ENCODE data around the gene NAA60. TPM values are rescaled to one million over a fixed set of nuclear protein-coding genes. Genes with fewer than 3 reads are reported as not detected.

The NAA60 gene
- polyA plus RNA-seq, 1 donor (not counting 4 experiments of a cell fraction or from before 2014, with no cell fraction given) = 30.3 TPM

DNA sequence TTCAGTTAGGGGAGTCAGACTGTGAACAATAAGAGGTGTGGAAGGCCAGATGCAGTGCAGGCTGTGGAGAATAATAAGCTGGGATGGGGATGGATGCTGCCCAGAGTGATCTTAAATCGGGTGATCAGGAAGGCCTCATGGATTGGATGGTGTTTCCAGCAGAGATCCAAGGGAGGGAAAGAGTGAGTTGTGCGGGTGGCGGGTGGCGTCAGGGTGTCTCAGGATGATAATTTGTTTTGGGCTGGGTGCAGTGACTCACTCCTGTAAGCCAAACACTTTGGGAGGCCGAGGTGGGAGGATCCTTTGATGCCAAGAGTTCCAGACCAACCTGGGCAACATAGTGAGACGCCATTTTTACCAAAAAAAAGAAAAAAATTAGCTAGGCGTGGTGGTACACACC, 65.3 kb downstream of the NAA60 start:
- H3K79me2 ChIP-seq (ENCODE audit: control insufficient read depth, insufficient read depth, low read length) = no peaks in the 10 kb centered on the region
- H4K20me1 ChIP-seq (ENCODE audit: control insufficient read depth, extremely low read depth, insufficient read depth, low read length) = peaks cover 4% of the 10 kb centered on the region
- no peaks in the 10 kb centered on the region for H3K27me3 ChIP-seq (ENCODE audit: control insufficient read depth, extremely low read depth, insufficient read depth, low read length)
- FAIRE-seq = no peak
- peaks cover 5 to 8% of the 10 kb centered on the region in 2 experiments for H3K36me3 ChIP-seq (ENCODE audit: control insufficient read depth in 2 of 2, extremely low read depth in 1 of 2, insufficient read depth in 2 of 2, low read length in 2 of 2)
- no peak overlapping the region for H2AFZ ChIP-seq (ENCODE audit: control insufficient read depth, low read length)
- H3K9ac ChIP-seq (ENCODE audit: control insufficient read depth, extremely low read depth, insufficient read depth, low read length) = no peak overlapping the region
- H3K4me2 ChIP-seq (ENCODE audit: control insufficient read depth, extremely low read depth, insufficient read depth, low read depth, low read length) = no peak overlapping the region
- dilution Hi-C loops (cut with MboI; ENCODE audit: extremely low pct_ligation_motif_present, low sequenced_read_pairs) = no loop called here
- H3K9me1 ChIP-seq (ENCODE audit: control insufficient read depth, extremely low read depth, insufficient read depth, low read length) = no peaks in the 10 kb centered on the region
- H3K9me3 ChIP-seq (ENCODE audit: control insufficient read depth, low read depth, low read length) = no peaks in the 10 kb centered on the region
- DNase-seq (ENCODE audit: low read depth, low spot score) = no peak
- H3K27ac ChIP-seq (ENCODE audit: control insufficient read depth, insufficient read depth, low read length) = no peak overlapping the region
- H3K4me3 ChIP-seq (ENCODE audit: control insufficient read depth in 2 of 3, extremely low read depth in 1 of 3, insufficient read depth in 2 of 3, low read depth in 1 of 3, low read length in 3 of 3) = no peak overlapping the region
- TF ChIP-seq, protein P1, sequence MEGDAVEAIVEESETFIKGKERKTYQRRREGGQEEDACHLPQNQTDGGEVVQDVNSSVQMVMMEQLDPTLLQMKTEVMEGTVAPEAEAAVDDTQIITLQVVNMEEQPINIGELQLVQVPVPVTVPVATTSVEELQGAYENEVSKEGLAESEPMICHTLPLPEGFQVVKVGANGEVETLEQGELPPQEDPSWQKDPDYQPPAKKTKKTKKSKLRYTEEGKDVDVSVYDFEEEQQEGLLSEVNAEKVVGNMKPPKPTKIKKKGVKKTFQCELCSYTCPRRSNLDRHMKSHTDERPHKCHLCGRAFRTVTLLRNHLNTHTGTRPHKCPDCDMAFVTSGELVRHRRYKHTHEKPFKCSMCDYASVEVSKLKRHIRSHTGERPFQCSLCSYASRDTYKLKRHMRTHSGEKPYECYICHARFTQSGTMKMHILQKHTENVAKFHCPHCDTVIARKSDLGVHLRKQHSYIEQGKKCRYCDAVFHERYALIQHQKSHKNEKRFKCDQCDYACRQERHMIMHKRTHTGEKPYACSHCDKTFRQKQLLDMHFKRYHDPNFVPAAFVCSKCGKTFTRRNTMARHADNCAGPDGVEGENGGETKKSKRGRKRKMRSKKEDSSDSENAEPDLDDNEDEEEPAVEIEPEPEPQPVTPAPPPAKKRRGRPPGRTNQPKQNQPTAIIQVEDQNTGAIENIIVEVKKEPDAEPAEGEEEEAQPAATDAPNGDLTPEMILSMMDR (optimal IDR thresholded peaks at IDR 0.05 in 1 of 3, IDR thresholded peaks at IDR 0.05 in 1 of 3, conservative IDR thresholded peaks at IDR 0.05 in 1 of 3; ENCODE audit: extremely low read depth in 1 of 3, insufficient read depth in 2 of 3, low read length in 3 of 3) = no peak
- no peak for TF ChIP-seq EZH2 (IDR thresholded peaks at IDR 0.05; ENCODE audit: low read length)
- H3K4me1 ChIP-seq (ENCODE audit: control insufficient read depth, extremely low read depth, insufficient read depth, low read length) = peaks cover 12% of the 10 kb centered on the region

DNA sequence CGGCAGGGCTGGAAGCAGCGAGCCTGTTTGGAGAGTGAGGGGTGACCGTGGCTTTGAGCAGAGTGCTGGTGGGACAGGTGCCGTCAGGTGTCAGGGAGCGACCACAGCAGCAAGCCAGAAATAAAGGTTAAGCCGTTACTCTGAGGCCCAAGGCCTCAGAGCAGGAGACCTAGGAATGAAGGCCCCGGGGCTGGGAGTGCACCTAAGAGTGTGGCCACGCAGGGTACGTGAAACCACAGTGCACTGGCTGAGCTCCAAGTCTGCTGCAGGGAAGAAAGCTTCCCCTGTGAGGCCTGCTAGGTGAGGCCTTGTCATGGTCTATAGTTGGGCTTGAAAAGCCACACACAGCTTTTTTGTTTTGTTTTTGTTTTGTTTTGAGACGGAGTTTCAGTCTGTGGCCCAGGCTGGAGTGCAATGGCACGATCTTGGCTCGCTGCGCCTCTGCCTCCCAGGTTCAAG, 66.0 kb downstream of the NAA60 start:
- FAIRE-seq (peak; percentile 36), DNase-seq (ENCODE audit: low read depth, low spot score) (no peak)
- H3K36me3 ChIP-seq (ENCODE audit: control insufficient read depth in 2 of 2, extremely low read depth in 1 of 2, insufficient read depth in 2 of 2, low read length in 2 of 2) = peaks cover 8 to 13% of the 10 kb centered on the region in 2 experiments

More for the DNA sequence above, 66.0 kb downstream of the NAA60 start:
- H3K9me3 ChIP-seq (ENCODE audit: control insufficient read depth, low read depth, low read length) = no peaks in the 10 kb centered on the region
- H3K9ac ChIP-seq (ENCODE audit: control insufficient read depth, extremely low read depth, insufficient read depth, low read length) = no peak overlapping the region
- TF ChIP-seq, protein P1 (optimal IDR thresholded peaks at IDR 0.05 in 1 of 3, IDR thresholded peaks at IDR 0.05 in 1 of 3, conservative IDR thresholded peaks at IDR 0.05 in 1 of 3; ENCODE audit: extremely low read depth in 1 of 3, insufficient read depth in 2 of 3, low read length in 3 of 3) = no peak
- TF ChIP-seq EZH2 (IDR thresholded peaks at IDR 0.05; ENCODE audit: low read length) = no peak
- no peak overlapping the region for H3K4me2 ChIP-seq (ENCODE audit: control insufficient read depth, extremely low read depth, insufficient read depth, low read depth, low read length)
- H4K20me1 ChIP-seq (ENCODE audit: control insufficient read depth, extremely low read depth, insufficient read depth, low read length) = peaks cover 4% of the 10 kb centered on the region
- dilution Hi-C loops (cut with MboI; ENCODE audit: extremely low pct_ligation_motif_present, low sequenced_read_pairs) = no loop called here
- H3K79me2 ChIP-seq (ENCODE audit: control insufficient read depth, insufficient read depth, low read length) = no peaks in the 10 kb centered on the region
- no peak overlapping the region for H3K27ac ChIP-seq (ENCODE audit: control insufficient read depth, insufficient read depth, low read length)
- H3K27me3 ChIP-seq (ENCODE audit: control insufficient read depth, extremely low read depth, insufficient read depth, low read length) = no peaks in the 10 kb centered on the region
- H3K4me3 ChIP-seq (ENCODE audit: control insufficient read depth in 2 of 3, extremely low read depth in 1 of 3, insufficient read depth in 2 of 3, low read depth in 1 of 3, low read length in 3 of 3) = no peak overlapping the region
- peaks cover 19% of the 10 kb centered on the region for H3K4me1 ChIP-seq (ENCODE audit: control insufficient read depth, extremely low read depth, insufficient read depth, low read length)
- H3K9me1 ChIP-seq (ENCODE audit: control insufficient read depth, extremely low read depth, insufficient read depth, low read length) = no peaks in the 10 kb centered on the region
- H2AFZ ChIP-seq (ENCODE audit: control insufficient read depth, low read length) = no peak overlapping the region
